Lung (tissue), 12 donors: ENCODE data around the gene ZNF23. TPM values are rescaled to one million over a fixed set of nuclear protein-coding genes. Genes with fewer than 3 reads are reported as not detected.

Experiments used
- ATAC-seq: fragments of 200-7000 bp; cut with Tn5 transposase; one replicate; pipeline ENCODE4 v1.9.1; 2020; ENCODE audit warnings: moderate number of reproducible peaks; ENCODE audit not compliant: insufficient read depth, low FRiP score
- DNase-seq, 3 donors: peaks; one replicate each; pipeline ENCODE4 v3.0.0-alpha.2; 2013 to 2017
- H3K27ac ChIP-seq, 2 donors: one replicate each; pipeline ENCODE4 v1.5.1; 2013; ENCODE audit warnings: mild to moderate bottlenecking in 2 of 2, moderate library complexity in 2 of 2, control low read depth in 1 of 2, inconsistent platforms in 1 of 2, low read depth in 1 of 2, low read length in 1 of 2
- H3K27me3 ChIP-seq, 3 donors: one replicate each; pipeline ENCODE4 v1.5.1; 2013; ENCODE audit warnings: low read length in 2 of 3; ENCODE audit not compliant: control insufficient read depth in 3 of 3, insufficient read depth in 3 of 3
- H3K36me3 ChIP-seq, 4 donors: one replicate each; pipeline ENCODE4 v1.5.1; 2013; ENCODE audit warnings: low read length in 4 of 4, mild to moderate bottlenecking in 1 of 4, moderate library complexity in 1 of 4; ENCODE audit not compliant: control insufficient read depth in 4 of 4, insufficient read depth in 4 of 4
- H3K4me1 ChIP-seq, 5 donors: one replicate each; pipeline ENCODE4 v1.5.1; 2013; ENCODE audit warnings: low read length in 5 of 5, mild to moderate bottlenecking in 2 of 5, moderate library complexity in 1 of 5; ENCODE audit not compliant: control insufficient read depth in 5 of 5, insufficient read depth in 5 of 5
- H3K4me3 ChIP-seq: one replicate; pipeline ENCODE4 v1.5.1; 2013; ENCODE audit warnings: mild to moderate bottlenecking, control low read depth, moderate library complexity
- H3K9ac ChIP-seq, 2 donors: one replicate each; pipeline ENCODE4 v1.5.1; 2013; ENCODE audit warnings: low read length in 2 of 2, control low read depth in 1 of 2; ENCODE audit not compliant: insufficient read depth in 1 of 2
- H3K9me3 ChIP-seq, 4 donors: one replicate each; pipeline ENCODE4 v1.5.1; 2013; ENCODE audit warnings: low read length in 3 of 4, mild to moderate bottlenecking in 1 of 4, moderate library complexity in 1 of 4; ENCODE audit not compliant: control insufficient read depth in 4 of 4, insufficient read depth in 3 of 4
- WGBS, 2 donors: extraction: QIAGEN DNeasy Blood & Tissue Kit; methylation state at CpG; one replicate each; pipeline ENCODE4 v1.1.7; 2013; 5-methylcytosine and 5-hydroxymethylcytosine counted together
- polyA plus RNA-seq, 2 donors: library from polyadenylated mRNA; stranded (reverse); fragments of 200-250 nt; gene quantifications; one replicate each; pipeline ENCODE4 v1.2.1, GENCODE V29; 2013
- total RNA-seq, 2 donors: library from RNA; depleted of rRNA in 1 of 2; stranded (reverse); fragments of >200 nt in 1 of 2; gene quantifications; one replicate each; pipeline ENCODE4 v1.2.1, GENCODE V29; 2014 to 2021
- TF ChIP-seq, protein P1 (sequence below): IDR thresholded peaks from 2 replicates; pipeline ENCODE4 v1.5.1; 2012; ENCODE audit warnings: mild to moderate bottlenecking; ENCODE audit errors: control extremely low read depth, extremely low read depth
- donor health status: control.
- donor health status: control.
- donor health status: Bipolar disorder and iron deficiency.
- donor health status: healthy.
- donor health status: DM: yes; HTN: yes; CAD: no.

The ZNF23 gene
- total and polyA plus RNA-seq, 4 donors = 4.9 to 14.5 (median 10.9) TPM

DNA sequence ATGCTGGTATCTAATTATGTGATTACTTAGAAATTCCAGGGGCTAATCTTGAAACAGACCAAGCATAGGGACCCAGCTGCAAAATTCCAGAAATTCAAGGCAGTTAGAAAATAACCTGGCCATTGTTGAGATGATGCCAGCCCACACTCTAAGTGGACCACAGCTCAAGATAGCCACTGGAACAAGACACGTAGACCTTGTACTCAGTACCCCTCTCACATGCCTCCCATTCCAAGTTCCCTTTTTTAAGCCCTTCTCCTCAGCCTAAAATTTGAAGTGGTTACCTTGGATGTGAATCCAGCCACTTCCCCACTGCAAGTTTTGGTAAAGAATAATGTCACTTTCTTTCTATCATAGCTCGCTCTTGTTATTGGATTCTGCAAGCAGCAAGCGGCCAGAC is 31.2 kb upstream of the ZNF23 start:
- Histone ChIP-seq H3K9ac (no peak overlapping the region), H3K4me1 (no peaks in the 10 kb centered on the region), H3K9me3 (no peaks in the 10 kb centered on the region), H3K27ac (no peak overlapping the region), H3K36me3 (no peaks in the 10 kb centered on the region), H3K4me3 (no peak overlapping the region), H3K27me3 (no peaks in the 10 kb centered on the region)
- TF ChIP-seq, protein P1, sequence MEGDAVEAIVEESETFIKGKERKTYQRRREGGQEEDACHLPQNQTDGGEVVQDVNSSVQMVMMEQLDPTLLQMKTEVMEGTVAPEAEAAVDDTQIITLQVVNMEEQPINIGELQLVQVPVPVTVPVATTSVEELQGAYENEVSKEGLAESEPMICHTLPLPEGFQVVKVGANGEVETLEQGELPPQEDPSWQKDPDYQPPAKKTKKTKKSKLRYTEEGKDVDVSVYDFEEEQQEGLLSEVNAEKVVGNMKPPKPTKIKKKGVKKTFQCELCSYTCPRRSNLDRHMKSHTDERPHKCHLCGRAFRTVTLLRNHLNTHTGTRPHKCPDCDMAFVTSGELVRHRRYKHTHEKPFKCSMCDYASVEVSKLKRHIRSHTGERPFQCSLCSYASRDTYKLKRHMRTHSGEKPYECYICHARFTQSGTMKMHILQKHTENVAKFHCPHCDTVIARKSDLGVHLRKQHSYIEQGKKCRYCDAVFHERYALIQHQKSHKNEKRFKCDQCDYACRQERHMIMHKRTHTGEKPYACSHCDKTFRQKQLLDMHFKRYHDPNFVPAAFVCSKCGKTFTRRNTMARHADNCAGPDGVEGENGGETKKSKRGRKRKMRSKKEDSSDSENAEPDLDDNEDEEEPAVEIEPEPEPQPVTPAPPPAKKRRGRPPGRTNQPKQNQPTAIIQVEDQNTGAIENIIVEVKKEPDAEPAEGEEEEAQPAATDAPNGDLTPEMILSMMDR = no peak
- 76 to 77% methylated on average over 3 of the region's 3 CpGs for WGBS, 2 donors
- DNase-seq (no peak), ATAC-seq (no peak)

DNA sequence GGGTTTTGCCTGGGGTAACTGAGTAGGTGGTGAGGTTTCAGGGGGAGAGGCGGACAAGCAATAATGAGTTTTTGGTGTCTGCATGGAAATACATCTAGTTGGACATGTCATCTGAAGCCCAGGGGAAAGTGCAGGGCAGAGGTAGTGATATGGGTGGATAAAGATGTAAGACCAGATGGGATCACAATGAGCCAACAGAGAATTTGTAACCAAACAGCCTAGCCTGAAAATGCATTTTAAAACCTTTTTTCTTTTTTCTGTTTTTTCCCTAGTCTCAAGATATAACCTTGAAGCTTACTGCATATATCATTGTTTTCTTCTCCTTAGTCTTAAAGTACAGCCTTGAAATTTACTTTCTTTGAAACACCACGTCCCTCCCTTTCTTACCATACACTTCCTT is 30.7 kb upstream of the ZNF23 start:
- H3K4me3 ChIP-seq = no peak overlapping the region
- ATAC-seq = no peak
- H3K27ac ChIP-seq = no peak overlapping the region
- no peaks in the 10 kb centered on the region for H3K4me1 ChIP-seq
- no peak overlapping the region for H3K9ac ChIP-seq
- DNase-seq = no peak
- no peaks in the 10 kb centered on the region for H3K36me3 ChIP-seq
- no peaks in the 10 kb centered on the region for H3K27me3 ChIP-seq
- no peaks in the 10 kb centered on the region for H3K9me3 ChIP-seq
- TF ChIP-seq, protein P1 = no peak
- WGBS, 2 donors = 76 to 78% methylated on average over 2 of the region's 2 CpGs

DNA sequence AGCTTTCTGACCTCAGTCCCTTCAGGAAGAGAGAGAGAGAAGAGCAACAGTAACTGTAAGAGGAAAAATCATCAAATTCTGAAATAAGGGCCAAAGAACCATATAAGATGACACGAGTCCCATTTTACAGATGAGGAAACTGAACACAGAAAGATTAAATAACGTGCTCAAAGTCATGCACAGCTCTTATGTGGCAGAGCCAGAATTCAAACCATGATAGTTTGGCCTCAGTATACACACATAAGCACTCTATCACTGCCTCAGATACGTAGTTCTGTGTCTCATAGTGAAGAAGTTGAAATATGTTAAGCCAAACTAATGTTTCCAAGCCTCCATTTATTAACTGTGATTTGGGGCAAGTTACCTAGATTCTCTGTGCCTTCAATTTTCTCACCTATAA is 29.0 kb upstream of the ZNF23 start:
- DNase-seq (no peak), ATAC-seq (no peak)
- no peaks in the 10 kb centered on the region for H3K4me1 ChIP-seq
- 78 to 81% methylated on average over 3 of the region's 3 CpGs for WGBS, 2 donors
- H3K27ac ChIP-seq = no peak overlapping the region
- no peaks in the 10 kb centered on the region for H3K9me3 ChIP-seq
- TF ChIP-seq, protein P1 = no peak
- H3K4me3 ChIP-seq = no peak overlapping the region
- H3K36me3 ChIP-seq = no peaks in the 10 kb centered on the region
- H3K9ac ChIP-seq = no peak overlapping the region
- H3K27me3 ChIP-seq = no peaks in the 10 kb centered on the region

DNA sequence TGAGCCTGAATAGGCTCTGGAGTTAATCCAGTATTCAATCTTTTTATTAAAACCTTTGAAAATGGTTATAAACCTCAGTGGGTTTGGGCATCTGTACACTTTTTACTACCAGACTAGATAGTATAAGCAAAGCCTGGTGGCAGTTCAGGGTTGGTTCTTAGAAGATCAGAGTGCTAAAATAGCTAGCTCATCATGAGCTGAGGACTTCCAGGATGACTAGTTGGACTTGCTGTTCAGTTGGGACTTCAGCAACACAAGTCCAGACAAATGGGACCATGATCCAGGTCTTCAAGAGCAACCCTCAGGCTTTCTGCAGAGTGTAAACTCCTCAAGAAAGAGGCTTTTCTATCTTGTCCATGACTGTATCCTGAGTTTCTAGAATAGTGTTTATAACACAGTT is 28.3 kb upstream of the ZNF23 start:
- no peaks in the 10 kb centered on the region for H3K9me3 ChIP-seq
- H3K27me3 ChIP-seq = no peaks in the 10 kb centered on the region
- H3K36me3 ChIP-seq = no peaks in the 10 kb centered on the region
- ATAC-seq = no peak
- no peak overlapping the region for H3K4me3 ChIP-seq
- TF ChIP-seq, protein P1 = no peak
- H3K27ac ChIP-seq = no peak overlapping the region
- DNase-seq = no peak
- H3K9ac ChIP-seq = no peak overlapping the region
- H3K4me1 ChIP-seq = no peaks in the 10 kb centered on the region
